Measurements from ENCODE around the gene RAB31.
"Not testable (repeated sequence)": the region's sequence is repeated elsewhere in the genome, so short reads cannot be mapped to it uniquely, and the experiment has no call there.

Gene RAB31

GRCh38 chr18:9762526-9762925 lies 54.4 kb downstream of the RAB31 start:
- DNase-seq (ENCODE audit: low read depth) = no peak

- DNase-seq (ENCODE audit: low read depth) = no peak
These were observed 55.1 kb downstream of the RAB31 start for GRCh38 chr18:9763157-9763556.

DNA sequence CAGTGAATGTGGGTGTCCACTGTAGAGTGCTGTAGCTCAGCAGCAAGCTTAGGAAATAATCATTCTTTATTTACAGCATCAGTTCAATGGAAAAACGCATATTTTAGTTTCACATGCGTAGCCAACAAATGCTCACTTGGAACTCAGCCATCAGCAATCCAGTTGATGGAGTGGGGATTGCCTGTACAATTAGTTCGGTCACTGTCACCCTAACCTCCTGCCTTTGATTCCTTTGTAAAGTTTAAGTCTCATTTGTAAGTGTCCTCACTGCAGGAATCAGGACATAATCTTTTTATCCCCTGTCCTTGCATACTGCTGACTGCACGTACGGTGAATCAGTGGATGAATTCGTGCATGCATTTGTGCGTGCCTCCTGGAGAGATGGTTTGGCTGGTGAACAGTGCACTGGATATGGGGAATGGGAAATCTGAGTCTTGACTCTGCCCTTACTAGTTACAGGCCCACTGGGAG lies 55.9 kb downstream of the RAB31 start:
- no peak for DNase-seq (ENCODE audit: low read depth)

- no peak for DNase-seq (ENCODE audit: low read depth)
These were observed 57.4 kb downstream of the RAB31 start for GRCh38 chr18:9765501-9765900.

DNA sequence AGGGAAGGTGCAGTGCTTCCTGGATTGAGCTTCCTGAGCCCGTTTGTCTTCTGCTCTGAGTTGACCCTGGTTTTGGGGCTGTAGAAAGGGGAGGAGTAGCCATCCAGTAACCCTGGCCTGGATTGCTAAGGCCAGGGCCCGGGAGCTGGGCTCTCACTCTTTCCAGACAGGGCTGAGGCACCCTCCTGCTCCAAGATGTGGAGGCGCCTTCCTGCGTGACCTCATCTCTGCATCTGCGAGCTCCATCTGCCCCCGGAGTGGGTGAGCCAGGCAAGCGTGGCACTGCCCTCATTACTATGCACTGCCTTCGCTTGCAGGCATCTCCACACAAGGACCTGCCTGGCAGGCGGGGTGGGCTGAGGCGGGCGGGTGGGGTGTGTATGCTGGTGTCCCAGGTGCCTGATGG lies 58.0 kb downstream of the RAB31 start:
- DNase-seq (ENCODE audit: low read depth) = no peak

- DNase-seq (ENCODE audit: low read depth) = no peak
These were observed 58.6 kb downstream of the RAB31 start for GRCh38 chr18:9766740-9767139.

- not testable (repeated sequence) for DNase-seq (ENCODE audit: low read depth)
These were observed 60.1 kb downstream of the RAB31 start for GRCh38 chr18:9768071-9768691.

DNA sequence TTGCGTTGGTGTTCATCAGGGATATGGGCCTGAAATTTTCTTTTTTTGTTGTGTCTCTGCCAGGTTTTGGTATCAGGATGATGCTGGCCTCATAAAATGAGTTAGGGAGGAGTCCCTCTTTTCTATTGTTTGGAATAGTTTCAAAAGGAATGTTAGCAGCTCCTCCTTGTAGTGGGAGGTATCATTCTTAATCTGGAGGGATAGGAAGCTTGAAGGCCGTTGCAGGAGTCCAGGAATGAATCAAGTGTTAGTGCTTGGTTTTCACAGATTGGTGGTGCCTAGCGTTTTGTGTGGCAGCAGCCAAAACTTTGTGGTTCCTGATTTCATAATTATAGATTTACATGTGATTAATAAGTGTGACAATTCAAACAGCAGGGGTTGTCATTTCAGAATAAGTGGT lies 62.0 kb downstream of the RAB31 start:
- DNase-seq (ENCODE audit: low read depth) = not testable (repeated sequence)

- DNase-seq (ENCODE audit: low read depth) = peak; percentile 31
These were observed 63.3 kb downstream of the RAB31 start for GRCh38 chr18:9771261-9771976.

GRCh38 chr18:9771977-9772660 lies 64.0 kb downstream of the RAB31 start:
- DNase-seq (ENCODE audit: low read depth) = no peak

DNA sequence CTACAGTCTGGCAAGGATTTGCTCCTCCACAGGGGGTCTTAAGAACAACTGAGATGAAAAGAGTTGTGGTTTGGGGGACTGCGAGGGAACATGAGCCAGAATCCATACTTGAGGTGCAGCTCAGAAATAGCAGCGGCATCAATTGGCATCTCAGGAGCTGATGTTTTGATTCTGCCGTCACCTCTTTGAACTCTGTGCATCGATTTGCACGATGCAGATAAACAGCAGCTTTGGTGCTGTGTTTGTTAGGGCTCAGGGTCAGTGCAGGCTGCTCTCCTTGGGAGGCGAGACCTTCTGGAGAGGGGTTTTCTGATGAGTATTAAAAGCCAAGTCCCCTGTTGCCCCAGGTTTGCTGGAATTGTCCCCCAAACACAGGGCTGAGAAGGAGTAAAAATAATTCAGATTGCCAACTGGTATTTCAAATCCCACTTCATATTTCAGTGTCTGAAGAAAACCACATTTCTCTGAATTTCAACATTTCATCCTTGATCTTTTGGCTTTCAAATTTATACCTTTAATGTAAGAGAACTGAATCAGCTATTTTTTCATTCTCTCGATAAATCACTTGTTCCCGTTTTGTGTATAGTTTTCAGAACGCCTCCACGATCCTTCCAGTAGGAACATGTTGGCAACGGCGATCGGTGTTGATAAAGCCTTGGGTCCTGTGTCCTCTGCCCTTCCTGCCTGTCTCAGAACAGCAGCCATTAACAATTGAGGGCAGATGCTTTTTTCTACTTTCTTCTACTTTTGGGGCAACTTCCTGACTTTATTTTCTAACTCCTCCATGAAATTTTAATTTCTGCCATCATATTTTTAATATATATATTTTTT lies 65.0 kb downstream of the RAB31 start:
- DNase-seq (ENCODE audit: low read depth) = no peak

- no peak for DNase-seq (ENCODE audit: low read depth)
These were observed 66.0 kb downstream of the RAB31 start for GRCh38 chr18:9774150-9774549.

DNA sequence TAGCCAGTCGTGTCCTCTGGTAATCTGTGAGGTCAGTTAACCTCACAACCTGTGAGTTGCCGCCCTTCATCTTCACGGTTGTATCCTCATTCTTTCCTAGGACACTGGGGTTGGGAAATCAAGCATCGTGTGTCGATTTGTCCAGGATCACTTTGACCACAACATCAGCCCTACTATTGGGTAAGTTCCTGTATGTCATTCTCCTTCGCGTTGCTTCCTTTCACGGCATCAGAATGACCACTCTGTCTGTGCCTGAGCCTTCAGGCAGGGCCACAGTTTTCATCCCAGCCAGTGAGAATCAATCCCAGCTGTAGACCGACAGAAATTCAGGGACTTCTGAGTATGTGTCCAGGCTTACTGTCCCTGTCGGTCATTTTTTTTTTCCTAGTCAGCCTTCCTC lies 67.1 kb downstream of the RAB31 start:
- no peak for DNase-seq (ENCODE audit: low read depth)

DNA sequence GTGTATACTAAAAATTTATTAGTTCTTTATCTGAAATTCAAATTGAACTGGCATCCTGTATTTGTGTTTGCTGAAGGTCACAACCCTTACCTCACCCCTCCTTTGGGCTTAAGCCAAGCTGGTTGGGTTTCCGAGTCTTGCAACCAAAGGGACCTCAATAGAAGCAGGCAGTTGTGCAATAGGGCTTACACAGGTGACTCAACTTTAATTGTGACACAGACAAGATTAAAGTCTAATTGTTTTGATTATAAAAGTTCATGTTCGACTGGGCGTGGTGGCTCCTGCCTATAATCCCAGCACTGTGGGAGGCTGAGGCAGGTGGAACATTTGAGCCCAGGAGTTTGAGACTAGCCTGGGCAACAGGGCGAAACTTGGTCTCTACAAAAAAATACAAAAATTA lies 71.5 kb downstream of the RAB31 start:
- no peak for DNase-seq (ENCODE audit: low read depth)

- no peak for DNase-seq (ENCODE audit: low read depth)
These were observed 74.2 kb downstream of the RAB31 start for GRCh38 chr18:9782073-9782857.

DNA sequence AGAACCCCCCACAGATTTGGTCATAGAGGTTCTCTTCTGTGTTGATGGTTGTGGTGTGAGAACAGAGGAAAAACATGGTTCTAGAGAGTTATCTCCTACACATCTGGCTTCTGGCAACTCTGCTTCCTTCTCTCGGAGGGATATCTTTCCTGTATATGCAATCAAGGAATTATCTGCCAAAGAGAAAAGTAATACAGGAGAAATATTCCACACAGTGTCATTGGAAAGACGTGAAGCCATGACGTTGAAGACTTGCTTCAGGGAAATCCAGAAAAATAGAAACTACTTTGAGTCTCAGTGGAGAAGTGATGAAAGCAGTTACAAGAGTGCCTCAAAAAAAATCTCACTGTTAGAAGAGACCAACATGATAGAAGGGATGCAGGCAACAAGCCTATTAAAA lies 78.5 kb downstream of the RAB31 start:
- DNase-seq (ENCODE audit: low read depth) = no peak

GRCh38 chr18:9787036-9787435 lies 78.9 kb downstream of the RAB31 start:
- DNase-seq (ENCODE audit: low read depth) = no peak

DNA sequence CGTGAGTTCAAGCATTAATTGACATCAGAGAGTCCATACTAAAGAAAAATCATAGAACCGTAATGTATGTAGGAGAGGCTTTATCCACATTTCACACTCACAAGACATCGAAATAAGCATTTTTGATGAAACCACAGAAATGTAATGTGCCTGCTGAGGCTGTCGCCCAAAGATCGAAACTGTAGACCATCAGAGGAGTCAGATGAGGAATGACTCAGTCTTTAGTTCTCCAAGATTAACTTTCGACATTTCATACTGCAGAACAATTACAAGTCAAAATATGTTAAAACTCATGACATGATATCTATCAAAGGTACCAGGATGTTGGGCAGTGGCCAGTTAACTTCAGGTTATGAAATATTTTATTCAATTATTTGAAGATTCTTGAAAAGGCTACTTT lies 79.6 kb downstream of the RAB31 start:
- no peak for DNase-seq (ENCODE audit: low read depth)

DNA sequence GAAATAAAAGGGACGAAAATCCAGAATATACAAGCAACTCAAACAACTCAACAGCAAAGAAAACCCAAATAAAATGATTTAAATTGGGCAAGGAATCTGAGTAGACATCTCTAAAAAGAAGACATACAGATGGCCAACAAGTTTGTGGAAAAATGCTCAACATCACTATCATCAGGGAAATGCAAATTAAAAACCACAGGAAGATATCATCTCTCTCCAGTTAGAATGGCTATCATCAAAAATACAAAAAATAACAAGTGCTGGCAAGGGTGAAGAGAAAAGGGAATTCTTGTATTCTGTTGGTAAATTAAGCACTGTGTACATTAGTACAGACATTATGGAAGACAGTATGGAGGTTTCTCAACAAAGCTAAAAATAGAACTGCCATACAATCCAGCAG lies 80.0 kb downstream of the RAB31 start:
- no peak for DNase-seq (ENCODE audit: low read depth)

- DNase-seq (ENCODE audit: low read depth) = no peak
These were observed 80.8 kb downstream of the RAB31 start for GRCh38 chr18:9788860-9789259.

DNA sequence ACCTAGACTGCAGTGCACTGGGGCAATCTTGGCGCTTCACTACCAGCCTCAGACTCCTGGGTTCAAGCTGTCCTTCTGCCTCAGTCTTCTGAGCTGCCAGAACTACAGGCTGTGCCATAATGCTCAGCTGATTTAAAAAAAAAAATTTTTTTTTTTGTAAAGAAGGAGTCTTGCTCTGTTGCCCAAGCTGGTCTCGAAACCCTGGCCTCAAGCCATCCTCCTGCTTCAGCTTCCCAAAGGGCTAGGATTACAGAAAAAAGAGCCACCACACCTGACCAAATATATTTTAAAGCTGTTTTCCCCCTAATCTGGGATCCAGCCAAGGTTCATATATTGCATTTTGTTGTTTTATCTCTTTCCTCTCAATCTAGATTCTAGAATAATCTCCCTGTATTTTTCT lies 82.2 kb downstream of the RAB31 start:
- DNase-seq (ENCODE audit: low read depth) = no peak

DNA sequence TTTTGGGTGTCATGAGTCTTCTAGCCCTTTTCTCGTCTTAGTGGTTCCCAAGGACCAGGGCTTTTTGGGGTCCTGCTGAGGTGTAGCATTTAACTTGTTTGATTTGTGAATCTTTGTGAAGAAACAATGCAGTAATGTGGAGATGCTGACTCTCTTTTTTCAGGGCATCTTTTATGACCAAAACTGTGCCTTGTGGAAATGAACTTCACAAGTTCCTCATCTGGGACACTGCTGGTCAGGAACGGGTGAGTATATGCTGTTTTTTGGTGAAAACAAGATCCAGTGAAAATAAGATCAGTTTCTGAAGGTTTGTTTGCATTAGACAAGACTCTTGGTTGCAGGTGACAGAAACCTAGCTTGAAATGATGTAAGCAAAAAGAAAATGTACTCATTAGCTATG lies 83.9 kb downstream of the RAB31 start:
- DNase-seq (ENCODE audit: low read depth) = no peak

Measured in stimulated activated CD8-positive, alpha-beta memory T cell treated with anti-CD3 and anti-CD28 coated beads, Interleukin-7, amount 100 ng/mL, for 24 hours (primary cell).